CD14-positive monocyte (primary cell): Measurements from ENCODE around the gene ZNF423. TPM values are rescaled to one million over a fixed set of nuclear protein-coding genes. Genes with fewer than 3 reads are reported as not detected.

Source experiments
- DNase-seq, 3 donors: peaks; one replicate each; pipeline ENCODE4 v3.0.0-alpha.2; 2011 to 2022
- H2AFZ ChIP-seq: 2 replicates; pipeline ENCODE4 v1.6.0; 2012; ENCODE audit warnings: mild to moderate bottlenecking, low read depth, low read length, inconsistent platforms; ENCODE audit not compliant: insufficient read depth, poor library complexity, severe bottlenecking
- H3K27ac ChIP-seq, 2 donors: 1 replicate in 1 of 2; 2 replicates in 1 of 2; pipeline ENCODE4 v1.5.1; 2012 to 2013; ENCODE audit warnings: low read length in 2 of 2, control low read depth in 1 of 2, inconsistent platforms in 1 of 2, low read depth in 1 of 2, mild to moderate bottlenecking in 1 of 2
- H3K27me3 ChIP-seq, 2 donors: one replicate each; pipeline versions ENCODE4 v1.6.0 to v1.6.1; 2011 to 2013; ENCODE audit warnings: low read length in 2 of 2; ENCODE audit not compliant: control insufficient read depth in 2 of 2, insufficient read depth in 2 of 2
- H3K36me3 ChIP-seq, 2 donors: replicated peaks in 1 of 2; 1 replicate in 1 of 2; 2 replicates in 1 of 2; pipeline versions ENCODE4 v1.5.1 to v1.6.1; 2012 to 2013; ENCODE audit warnings: low read length in 2 of 2, control low read depth in 1 of 2, inconsistent platforms in 1 of 2, mild to moderate bottlenecking in 1 of 2; ENCODE audit not compliant: insufficient read depth in 2 of 2, control insufficient read depth in 1 of 2
- H3K4me1 ChIP-seq, 2 donors: 1 replicate in 1 of 2; 2 replicates in 1 of 2; pipeline versions ENCODE4 v1.5.1 to v1.6.1; 2012 to 2013; ENCODE audit warnings: low read length in 2 of 2, control low read depth in 1 of 2, inconsistent platforms in 1 of 2, mild to moderate bottlenecking in 1 of 2, moderate library complexity in 1 of 2; ENCODE audit not compliant: insufficient read depth in 2 of 2, control insufficient read depth in 1 of 2
- H3K4me2 ChIP-seq: replicated peaks from 2 replicates; pipeline ENCODE3; 2012; ENCODE audit warnings: low read length, moderate library complexity, mild to moderate bottlenecking; ENCODE audit not compliant: poor library complexity, severe bottlenecking; ENCODE audit errors: extremely low read depth
- H3K4me3 ChIP-seq, 3 experiments: fragments of 200-600 bp in 1 of 3; sonication (generic) in 1 of 3; replicated peaks in 1 of 3; 1 replicate in 2 of 3; 2 replicates in 1 of 3; pipeline ENCODE4 v1.5.1; 2011 to 2013; ENCODE audit warnings: low read length in 3 of 3, mild to moderate bottlenecking in 3 of 3, control low read depth in 2 of 3, low read depth in 2 of 3, inconsistent platforms in 1 of 3, moderate library complexity in 1 of 3
- H3K79me2 ChIP-seq: 2 replicates; pipeline ENCODE4 v1.6.0; 2012; ENCODE audit warnings: mild to moderate bottlenecking, control low read depth, inconsistent platforms, low read length, moderate library complexity; ENCODE audit not compliant: insufficient read depth
- H3K9ac ChIP-seq: 2 replicates; pipeline ENCODE4 v1.6.0; 2017; ENCODE audit warnings: low read length, mild to moderate bottlenecking; ENCODE audit not compliant: insufficient read depth, poor library complexity, severe bottlenecking
- H3K9me3 ChIP-seq, 2 donors: replicated peaks in 1 of 2; 1 replicate in 1 of 2; 2 replicates in 1 of 2; pipeline versions ENCODE4 v1.5.1 to v1.6.1; 2012 to 2013; ENCODE audit warnings: low read length in 2 of 2, control low read depth in 1 of 2; ENCODE audit not compliant: control insufficient read depth in 1 of 2, insufficient read depth in 1 of 2
- H4K20me1 ChIP-seq: 2 replicates; pipeline ENCODE4 v1.6.0; 2012; ENCODE audit warnings: mild to moderate bottlenecking, low read length, control low read depth, moderate library complexity; ENCODE audit not compliant: insufficient read depth
- H3K27ac Mint-ChIP-seq, 7 donors: one replicate each; pipeline ENCODE4 v1.8.0; 2020; ENCODE audit warnings: mild to moderate bottlenecking in 7 of 7, mixed read lengths in 7 of 7, moderate library complexity in 6 of 7, inconsistent platforms in 2 of 7
- H3K27me3 Mint-ChIP-seq, 3 donors: one replicate each; pipeline ENCODE4 v1.8.0; 2021 to 2022; ENCODE audit warnings: low read depth in 3 of 3, mild to moderate bottlenecking in 3 of 3, mixed read lengths in 3 of 3, moderate library complexity in 3 of 3, inconsistent platforms in 1 of 3
- H3K36me3 Mint-ChIP-seq, 2 donors: one replicate each; pipeline ENCODE4 v1.8.0; 2020; ENCODE audit warnings: mixed read lengths in 2 of 2, inconsistent platforms in 1 of 2, mild to moderate bottlenecking in 1 of 2
- H3K4me1 Mint-ChIP-seq: one replicate; pipeline ENCODE4 v1.8.0; 2020; ENCODE audit warnings: mild to moderate bottlenecking, mixed read lengths
- H3K4me3 Mint-ChIP-seq, 2 donors: one replicate each; pipeline ENCODE4 v1.8.0; 2020; ENCODE audit warnings: mild to moderate bottlenecking in 2 of 2, mixed read lengths in 2 of 2, moderate library complexity in 1 of 2
- H3K9me3 Mint-ChIP-seq, 7 donors: one replicate each; pipeline ENCODE4 v1.8.0; 2020 to 2022; ENCODE audit warnings: mixed read lengths in 7 of 7, mild to moderate bottlenecking in 6 of 7, moderate library complexity in 6 of 7, inconsistent platforms in 2 of 7
- CTCF ChIP-seq: fragments of 200-600 bp; IDR thresholded peaks from one replicate; pipeline ENCODE4 v1.8.0; 2022; ENCODE audit warnings: antibody characterized with exemption, mild to moderate bottlenecking
- WGBS: methylation state at CpG from one replicate; pipeline ENCODE4 v1.1.5; 2013; ENCODE audit warnings: missing lambda C conversion rate; ENCODE audit not compliant: insufficient coverage; 5-methylcytosine and 5-hydroxymethylcytosine counted together
- intact Hi-C, 2 donors: fragments of 100-400 bp; cut with micrococcal nuclease; formaldehyde crosslinking; loops; one replicate each; pipeline versions ENCODE4 v1.15.0 to v1.15.1; 2023
- polyA plus RNA-seq, 3 donors: library from polyadenylated mRNA; depleted of rRNA in 1 of 3; unstranded in 2 of 3; stranded (reverse) in 1 of 3; fragments of 300-500 nt in 2 of 3; fragments of >200 nt in 1 of 3; fragmentation: Illumina TruSeq in 2 of 3; gene quantifications; 1 replicate in 2 of 3; 2 replicates in 1 of 3; pipeline ENCODE4 v1.2.3, GENCODE V29; 2012 to 2021

ZNF423 gene
- polyA plus RNA-seq, 3 donors: not detected

- no peak for TF ChIP-seq CTCF
- Histone ChIP-seq H3K4me3 (no peak overlapping the region), H2AFZ (no peak overlapping the region), H3K79me2 (no peaks in the 10 kb centered on the region), H3K27me3 (no peaks in the 10 kb centered on the region), H3K9me3 (no peaks in the 10 kb centered on the region), H3K4me2 (no peak overlapping the region), H4K20me1 (no peaks in the 10 kb centered on the region), H3K4me1 (no peaks in the 10 kb centered on the region), H3K9ac (no peak overlapping the region), H3K36me3 (no peaks in the 10 kb centered on the region), H3K27ac (no peak overlapping the region)
- H3K4me3 Mint-ChIP-seq: no peak overlapping the region
- H3K36me3 Mint-ChIP-seq: no peaks in the 10 kb centered on the region
- no peak for DNase-seq
- intact Hi-C loops: no loop called here
- H3K9me3 Mint-ChIP-seq: peaks cover 0 to 3% (median 0%) of the 10 kb centered on the region in 7 donors
- 91% methylated on average over 8 of the region's 8 CpGs for WGBS
- H3K27ac Mint-ChIP-seq: no peak overlapping the region
- H3K27me3 Mint-ChIP-seq: peaks cover 4 to 17% (median 9%) of the 10 kb centered on the region in 3 donors
- no peaks in the 10 kb centered on the region for H3K4me1 Mint-ChIP-seq
Measured at GRCh38 chr16:49795513-49795912, 60.4 kb downstream of the ZNF423 start.

- Histone ChIP-seq H3K36me3 (no peaks in the 10 kb centered on the region), H3K4me3 (no peak overlapping the region), H3K9ac (no peak overlapping the region), H3K9me3 (no peaks in the 10 kb centered on the region), H3K27ac (no peak overlapping the region), H3K4me1 (no peaks in the 10 kb centered on the region), H3K27me3 (no peaks in the 10 kb centered on the region), H3K4me2 (no peak overlapping the region), H4K20me1 (no peaks in the 10 kb centered on the region), H2AFZ (no peak overlapping the region), H3K79me2 (no peaks in the 10 kb centered on the region)
- intact Hi-C loops: no loop called here
- Mint-ChIP-seq H3K27ac (no peak overlapping the region), H3K36me3 (no peaks in the 10 kb centered on the region), H3K4me3 (no peak overlapping the region), H3K4me1 (no peaks in the 10 kb centered on the region), H3K9me3 (peaks cover 0 to 3% (median 0%) of the 10 kb centered on the region in 7 donors), H3K27me3 (peaks cover 3 to 12% (median 6%) of the 10 kb centered on the region in 3 donors)
- TF ChIP-seq CTCF: no peak
- DNase-seq: no peak
- 92% methylated on average over 6 of the region's 11 CpGs for WGBS
Measured at GRCh38 chr16:49793244-49793643, 62.7 kb downstream of the ZNF423 start.
